ENCODE measurements around the gene SORCS2.

Gene SORCS2

GRCh38 chr4:7464259-7464655 lies 271.9 kb downstream of the SORCS2 start:
- no peak for DNase-seq

DNA sequence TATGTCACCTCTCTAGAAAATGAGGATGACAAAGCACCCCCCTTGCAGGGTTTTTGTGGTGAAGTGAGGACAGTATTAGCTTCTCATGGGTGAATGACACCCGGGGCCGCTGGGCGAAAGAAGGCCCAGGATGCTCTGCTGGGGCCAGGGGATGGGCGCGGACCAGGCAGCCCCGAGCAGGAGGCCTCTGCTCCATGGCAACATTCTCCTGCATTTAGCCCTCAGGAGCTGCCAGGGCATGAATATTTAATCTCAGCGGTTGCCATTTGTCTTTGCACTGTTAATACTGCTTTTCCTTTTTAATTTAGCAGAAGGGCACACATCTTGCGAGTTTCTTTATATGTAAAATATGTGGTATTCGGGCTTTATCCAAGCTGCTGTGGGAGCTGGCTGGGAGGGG lies 272.7 kb downstream of the SORCS2 start:
- no peak for DNase-seq

GRCh38 chr4:7466215-7466614 lies 273.9 kb downstream of the SORCS2 start:
- no peak for DNase-seq

DNA sequence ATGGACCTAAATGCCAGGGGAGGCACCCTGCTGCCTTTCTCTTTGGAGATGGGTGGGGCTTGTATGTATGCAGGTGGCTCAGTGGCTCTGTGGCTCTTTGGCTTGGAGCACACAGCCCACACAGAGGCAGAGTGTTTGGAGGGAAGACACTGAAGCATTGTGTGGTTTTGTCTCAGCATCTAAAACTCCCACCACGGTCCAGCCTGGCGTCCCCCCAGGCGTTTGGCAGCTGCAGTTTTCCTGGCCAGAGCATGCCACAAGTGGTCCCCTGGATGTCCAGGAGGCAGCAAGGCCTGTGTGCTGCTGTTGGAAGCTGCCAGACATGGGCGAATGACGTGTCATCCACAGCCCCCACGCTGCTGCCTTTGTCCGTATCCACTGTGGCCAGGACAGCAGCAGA lies 274.6 kb downstream of the SORCS2 start:
- no peak for DNase-seq

DNA sequence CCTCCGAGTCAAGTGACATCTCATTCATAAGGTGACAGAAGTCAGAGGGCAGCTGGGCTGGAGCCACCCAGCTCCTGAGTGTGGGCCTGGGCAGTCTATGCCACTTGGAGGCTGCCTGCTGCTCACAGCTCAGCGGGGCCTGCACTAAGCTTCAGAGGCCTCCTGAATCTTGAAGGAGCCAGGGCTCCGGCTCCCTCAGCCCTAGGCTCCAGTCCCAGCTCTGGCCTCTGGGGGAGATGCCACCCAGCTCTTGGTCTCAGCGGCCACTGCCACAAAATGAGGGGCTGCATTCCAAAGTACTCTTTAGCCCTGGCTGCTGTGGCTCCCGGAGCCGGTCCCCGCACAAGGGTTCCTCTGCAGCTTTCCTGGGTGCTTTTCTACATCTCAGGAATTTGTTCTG lies 275.1 kb downstream of the SORCS2 start:
- no peak for DNase-seq

GRCh38 chr4:7469023-7469422 lies 276.7 kb downstream of the SORCS2 start:
- no peak for DNase-seq

- DNase-seq, result no peak
Observed at GRCh38 chr4:7470111-7470510, 277.8 kb downstream of the SORCS2 start.

- no peak for DNase-seq
Observed at GRCh38 chr4:7470522-7471128, 278.3 kb downstream of the SORCS2 start.

GRCh38 chr4:7472442-7473013 lies 280.2 kb downstream of the SORCS2 start:
- DNase-seq, result no peak

DNA sequence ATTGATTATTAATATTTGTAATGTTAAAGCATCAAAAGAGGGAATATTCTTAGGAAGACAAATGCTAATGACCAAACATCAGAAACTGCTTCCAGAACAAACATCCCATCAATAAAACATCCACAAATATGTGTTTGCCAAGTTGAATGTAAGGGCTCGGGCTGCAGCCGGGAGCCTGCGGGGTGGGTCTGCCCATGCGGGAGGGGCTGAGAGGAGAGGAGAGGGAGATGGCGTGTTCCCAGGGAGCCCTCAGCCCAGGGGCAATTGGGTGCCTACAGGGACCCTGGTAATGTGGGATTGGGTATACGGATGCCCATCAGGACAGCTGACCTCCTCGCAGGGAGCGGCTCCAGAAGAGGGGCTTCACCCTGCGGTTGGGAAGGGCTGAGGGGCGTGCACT lies 280.7 kb downstream of the SORCS2 start:
- no peak for DNase-seq

DNA sequence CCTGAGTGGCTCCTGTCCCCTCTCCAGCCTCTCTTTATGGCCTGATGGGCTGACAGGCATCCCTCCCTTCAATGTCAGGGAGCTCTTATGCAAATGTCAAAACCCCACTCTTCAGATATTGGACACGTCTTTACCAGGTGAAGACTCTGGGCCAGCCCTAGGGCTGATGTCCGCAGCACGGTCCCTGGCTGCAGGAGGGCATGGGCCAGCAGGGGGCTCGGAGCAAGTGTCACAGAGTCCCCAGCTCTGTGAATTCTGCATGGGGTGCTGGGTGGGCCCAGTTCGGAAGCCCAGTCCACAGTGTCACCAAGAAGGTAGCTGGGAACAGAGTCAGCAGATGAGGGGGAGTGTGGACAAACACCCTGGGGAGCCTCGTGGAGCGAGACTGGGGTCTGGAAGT lies 282.0 kb downstream of the SORCS2 start:
- DNase-seq, result no peak

DNA sequence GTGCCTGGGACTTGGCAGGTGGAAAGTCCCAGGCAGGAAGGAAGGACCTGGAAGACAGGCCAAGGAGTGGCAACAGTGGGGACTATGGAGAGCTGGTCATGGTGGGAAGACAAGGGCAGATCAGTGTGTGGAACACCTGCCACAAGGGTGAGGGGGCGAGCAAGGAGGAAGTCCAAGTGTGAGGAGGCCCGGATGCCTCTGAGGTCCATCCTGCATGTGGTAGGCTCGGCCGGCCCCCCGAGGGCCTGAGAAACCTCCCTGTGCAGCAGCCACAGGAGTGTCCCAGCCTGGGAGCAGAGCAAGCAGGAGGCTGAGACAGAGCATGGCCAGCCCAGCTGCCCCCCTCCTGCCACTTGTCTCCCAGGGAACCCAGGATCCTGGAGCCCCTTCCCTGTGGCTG lies 282.9 kb downstream of the SORCS2 start:
- DNase-seq, result no peak

DNA sequence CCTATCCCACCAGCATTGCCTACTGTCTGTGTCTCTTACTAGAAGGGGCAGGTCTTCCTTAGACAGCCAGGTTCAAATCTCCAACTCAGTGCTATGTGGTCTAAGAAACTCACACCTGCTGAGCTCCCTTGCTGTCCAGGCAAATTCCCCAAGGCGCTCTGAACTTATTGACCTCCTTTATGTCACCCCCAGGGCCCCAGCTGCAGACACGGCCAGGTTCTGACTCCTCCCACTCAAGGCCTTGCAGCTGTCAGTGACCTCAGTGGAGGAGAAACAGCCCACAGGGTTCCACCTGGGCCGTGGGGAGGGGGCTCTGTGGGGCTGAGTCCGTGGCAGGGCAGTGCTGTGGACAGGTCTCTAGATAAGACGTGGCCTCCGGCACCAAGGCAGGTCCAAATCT lies 284.5 kb downstream of the SORCS2 start:
- DNase-seq, result no peak

- no peak for DNase-seq
Observed at GRCh38 chr4:7477695-7478094, 285.4 kb downstream of the SORCS2 start.

GRCh38 chr4:7478665-7479064 lies 286.3 kb downstream of the SORCS2 start:
- DNase-seq, result no peak

DNA sequence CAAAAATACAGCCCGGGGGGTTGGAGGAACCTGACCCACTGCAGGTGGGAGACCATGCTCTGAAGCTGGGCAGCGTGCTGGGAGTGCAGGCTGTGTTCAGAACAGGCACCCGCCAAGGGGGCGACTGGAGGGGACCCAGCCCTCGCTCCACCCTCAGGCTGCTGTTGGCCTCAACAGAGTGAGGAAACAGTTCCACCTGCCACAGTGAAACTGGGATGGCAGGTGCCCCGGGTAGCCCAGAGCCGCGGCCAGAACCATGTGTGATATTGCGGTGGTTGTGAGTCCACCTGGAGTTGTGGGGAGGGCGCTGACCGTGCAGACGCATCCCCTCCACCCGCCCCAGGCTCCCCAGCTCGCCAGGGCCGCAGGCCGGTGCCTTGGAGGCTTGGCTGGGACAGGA lies 288.1 kb downstream of the SORCS2 start:
- no peak for DNase-seq

- DNase-seq, result no peak
Observed at GRCh38 chr4:7481227-7481626, 288.9 kb downstream of the SORCS2 start.

GRCh38 chr4:7485096-7485495 lies 292.8 kb downstream of the SORCS2 start:
- DNase-seq, result no peak

DNA sequence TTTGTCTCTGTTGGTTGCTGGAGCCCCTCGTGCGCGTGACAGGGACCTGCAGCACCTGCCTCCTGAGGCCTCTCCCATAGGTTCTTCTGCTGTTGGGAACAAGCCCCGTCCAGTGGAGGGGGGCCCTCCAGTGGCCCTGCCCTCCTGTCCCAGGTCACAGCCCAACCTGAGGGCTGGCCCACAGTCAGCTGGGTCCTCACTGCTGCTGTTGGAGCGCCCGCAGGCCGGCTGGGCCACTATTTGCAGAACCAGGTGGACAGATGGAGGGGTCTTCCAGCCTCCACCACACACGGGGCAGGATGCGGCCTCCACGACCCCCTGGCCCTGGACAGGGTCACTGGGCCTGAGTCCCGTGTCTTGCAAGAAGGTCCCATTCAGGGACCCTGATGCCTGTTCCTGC lies 293.8 kb downstream of the SORCS2 start:
- no peak for DNase-seq

DNA sequence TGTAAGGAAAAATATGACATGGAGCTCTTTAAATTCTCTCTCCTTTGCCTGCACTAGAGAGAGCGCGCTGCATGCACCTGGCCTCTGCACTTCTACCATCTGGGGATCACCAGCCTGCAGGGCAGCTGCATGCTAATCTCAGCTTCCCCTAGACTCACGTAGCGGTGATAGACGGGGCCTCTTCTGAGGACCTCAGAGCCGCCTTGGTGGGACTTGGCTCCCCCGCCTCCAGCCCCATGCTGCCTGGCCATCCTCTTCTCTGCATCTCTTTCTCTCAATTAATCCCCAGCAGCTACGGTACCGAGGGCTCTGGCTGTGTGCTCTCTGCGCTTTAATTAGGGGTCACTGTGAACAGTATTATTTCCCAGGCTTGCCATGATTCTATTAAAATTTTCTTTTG lies 295.2 kb downstream of the SORCS2 start:
- no peak for DNase-seq

- DNase-seq, result no peak
Observed at GRCh38 chr4:7487998-7488671, 295.8 kb downstream of the SORCS2 start.

GRCh38 chr4:7491915-7492314 lies 299.6 kb downstream of the SORCS2 start:
- DNase-seq, result no peak

DNA sequence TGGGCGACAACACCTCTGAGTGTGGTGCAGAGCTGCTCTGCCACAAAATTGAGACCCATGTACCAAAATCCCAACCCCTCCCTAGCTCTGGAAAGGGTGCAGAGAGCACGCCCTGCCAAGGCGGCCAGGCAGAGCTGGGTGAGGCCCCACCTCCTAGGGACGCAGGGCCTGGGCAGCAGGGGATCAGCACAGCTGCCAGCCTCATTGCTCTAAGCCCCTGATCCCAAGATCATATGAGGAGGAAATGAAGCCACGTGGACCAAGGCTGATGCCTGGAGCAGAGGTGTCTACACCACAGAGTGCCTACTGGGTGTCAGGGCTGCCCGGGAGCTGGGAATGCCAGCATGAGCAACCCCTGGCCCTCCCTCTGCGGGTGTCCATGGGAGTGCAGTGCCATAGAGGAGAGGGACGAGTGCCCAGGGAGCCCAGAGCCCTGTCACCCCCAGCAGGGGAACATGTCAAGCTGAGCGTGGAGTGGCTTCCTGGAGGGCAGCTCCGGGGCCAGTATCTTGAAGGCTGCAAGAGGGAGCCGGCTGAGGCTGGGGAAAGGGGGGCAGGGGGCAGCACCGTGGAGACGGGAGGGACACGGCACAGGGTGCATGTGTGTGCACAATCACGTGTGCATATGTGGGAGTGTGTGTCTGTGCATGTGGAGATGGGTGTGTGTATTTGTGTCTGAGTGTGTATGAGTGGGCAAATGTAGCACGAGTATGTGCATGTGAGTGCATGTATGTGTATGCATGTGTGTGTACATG lies 306.3 kb downstream of the SORCS2 start:
- DNase-seq, result no peak

DNA sequence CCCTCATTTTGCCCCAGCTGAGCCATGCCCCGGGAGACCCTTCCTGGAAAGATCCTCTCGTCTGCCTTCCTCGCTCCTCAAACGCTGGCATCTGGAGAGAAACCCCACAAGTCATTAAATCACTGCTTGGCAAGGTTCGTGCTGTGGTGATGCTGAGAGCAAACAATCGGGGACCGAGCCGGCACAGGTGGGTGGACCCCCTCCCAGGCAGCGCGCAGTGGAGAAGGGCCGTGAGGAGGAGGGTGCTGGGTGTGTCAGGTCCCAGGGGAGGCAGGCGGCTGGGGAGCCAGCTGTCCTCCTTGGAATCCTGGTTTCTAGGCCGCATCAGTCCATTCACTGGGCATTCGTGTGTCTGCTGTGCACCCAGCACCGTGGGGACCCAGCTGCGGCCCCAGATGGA lies 307.3 kb downstream of the SORCS2 start:
- no peak for DNase-seq

All from NK-92 treated with Interleukin-12 subunit alpha and Interleukin-12 subunit beta, amount 100 ng/mL, for 24 hours (cell line).